H7 (cell line): ENCODE measurements around the gene ZNF639. TPM values are rescaled to one million over a fixed set of nuclear protein-coding genes. Genes with fewer than 3 reads are reported as not detected.
A peak's percentile ranks its signal among the peaks of the same experiment; 100 is the strongest.
"Not testable (repeated sequence)": the region's sequence is repeated elsewhere in the genome, so short reads cannot be mapped to it uniquely, and the experiment has no call there.

Source experiments
- DNase-seq: peaks from one replicate; pipeline ENCODE4 v3.0.0; 2012
- H3K27me3 ChIP-seq: 2 replicates; pipeline ENCODE4 v1.6.0; 2011; ENCODE audit warnings: mild to moderate bottlenecking, low read length; ENCODE audit not compliant: control insufficient read depth, insufficient read depth
- H3K36me3 ChIP-seq: replicated peaks from 2 replicates; pipeline ENCODE4 v1.5.1; 2011; ENCODE audit warnings: low read length; ENCODE audit not compliant: control insufficient read depth, insufficient read depth
- H3K4me3 ChIP-seq: 2 replicates; pipeline ENCODE4 v1.5.1; 2011; ENCODE audit warnings: low read depth, mild to moderate bottlenecking, control low read depth, low read length, moderate library complexity; ENCODE audit not compliant: insufficient read depth
- total RNA-seq: library from RNA; depleted of rRNA; stranded (reverse); fragments of >200 nt; shearing (Covaris generic); gene quantifications from 2 replicates; pipeline ENCODE4 v1.2.3, GENCODE V29; 2014; rRNA removed

ZNF639 gene
- 57.6 and 70.6 TPM in 2 replicates for total RNA-seq

- Histone ChIP-seq H3K36me3 (no peaks in the 10 kb centered on the region; the same call in 1 of the 2 replicates), H3K27me3 (no peaks in the 10 kb centered on the region), H3K4me3 (peak within 1 kb of the TSS; percentile 94)
- peak; percentile 98 for DNase-seq
These were observed at the start of gene ZNF639 for GRCh38 chr3:179322286-179323196. ZNF639 (plus strand) TSS chr3:179323031; CDS start chr3:179328294, 5,263 bp downstream.

GRCh38 chr3:179274434-179274833, 48.4 kb upstream of the ZNF639 start:
- DNase-seq, H3K27me3 ChIP-seq, H3K36me3 ChIP-seq, H3K4me3 ChIP-seq: not testable (repeated sequence)

- no peak for DNase-seq
- Histone ChIP-seq H3K36me3 (no peaks in the 10 kb centered on the region), H3K27me3 (no peaks in the 10 kb centered on the region), H3K4me3 (no peak overlapping the region)
These were observed 46.8 kb upstream of the ZNF639 start for GRCh38 chr3:179276001-179276400.

GRCh38 chr3:179276743-179277142, 46.1 kb upstream of the ZNF639 start:
- Histone ChIP-seq H3K4me3 (no peak overlapping the region), H3K36me3 (no peaks in the 10 kb centered on the region), H3K27me3 (no peaks in the 10 kb centered on the region)
- no peak for DNase-seq

GRCh38 chr3:179278151-179278550, 44.7 kb upstream of the ZNF639 start:
- Histone ChIP-seq H3K36me3 (no peaks in the 10 kb centered on the region), H3K27me3 (no peaks in the 10 kb centered on the region), H3K4me3 (no peak overlapping the region)
- DNase-seq, result no peak

GRCh38 chr3:179278932-179279693, 43.7 kb upstream of the ZNF639 start:
- Histone ChIP-seq H3K27me3 (no peaks in the 10 kb centered on the region), H3K36me3 (no peaks in the 10 kb centered on the region), H3K4me3 (no peak overlapping the region)
- DNase-seq, result no peak

GRCh38 chr3:179279837-179280236, 43.0 kb upstream of the ZNF639 start:
- Histone ChIP-seq H3K27me3 (no peaks in the 10 kb centered on the region), H3K36me3 (no peaks in the 10 kb centered on the region), H3K4me3 (no peak overlapping the region)
- no peak for DNase-seq

GRCh38 chr3:179281825-179282224, 41.0 kb upstream of the ZNF639 start:
- Histone ChIP-seq H3K36me3 (no peaks in the 10 kb centered on the region), H3K27me3 (no peaks in the 10 kb centered on the region), H3K4me3 (no peak overlapping the region)
- DNase-seq, result no peak

GRCh38 chr3:179286331-179286730, 36.5 kb upstream of the ZNF639 start:
- Histone ChIP-seq H3K36me3 (no peaks in the 10 kb centered on the region), H3K4me3 (no peak overlapping the region), H3K27me3 (no peaks in the 10 kb centered on the region)
- no peak for DNase-seq

- Histone ChIP-seq H3K27me3 (no peaks in the 10 kb centered on the region), H3K36me3 (no peaks in the 10 kb centered on the region), H3K4me3 (no peak overlapping the region)
- DNase-seq, result no peak
These were observed 34.0 kb upstream of the ZNF639 start for GRCh38 chr3:179288845-179289244.

- DNase-seq, result no peak
- Histone ChIP-seq H3K36me3 (no peaks in the 10 kb centered on the region), H3K27me3 (no peaks in the 10 kb centered on the region), H3K4me3 (no peak overlapping the region)
These were observed 33.5 kb upstream of the ZNF639 start for GRCh38 chr3:179289295-179289694.

- Histone ChIP-seq H3K4me3 (no peak overlapping the region), H3K36me3 (no peaks in the 10 kb centered on the region), H3K27me3 (no peaks in the 10 kb centered on the region)
- DNase-seq, result no peak
These were observed 30.4 kb upstream of the ZNF639 start for GRCh38 chr3:179292450-179292849.

- DNase-seq, result no peak
- Histone ChIP-seq H3K27me3 (no peaks in the 10 kb centered on the region), H3K36me3 (no peaks in the 10 kb centered on the region), H3K4me3 (no peak overlapping the region)
These were observed 24.7 kb upstream of the ZNF639 start for GRCh38 chr3:179297971-179298725.

GRCh38 chr3:179299316-179299715, 23.5 kb upstream of the ZNF639 start:
- H3K36me3 ChIP-seq, result no peaks in the 10 kb centered on the region
- no peak overlapping the region for H3K4me3 ChIP-seq
- no peaks in the 10 kb centered on the region for H3K27me3 ChIP-seq
- DNase-seq, result no peak
